Liver (tissue), 9 donors: ENCODE measurements around the gene RAD51B. TPM values are rescaled to one million over a fixed set of nuclear protein-coding genes. Genes with fewer than 3 reads are reported as not detected.

Source experiments
- DNase-seq: peaks from one replicate; pipeline ENCODE4 v3.0.0-alpha.2; 2017; ENCODE audit warnings: low spot score
- H3K27ac ChIP-seq, 2 donors: one replicate each; pipeline ENCODE4 v1.7.0; 2013; ENCODE audit warnings: inconsistent platforms in 2 of 2, low read length in 2 of 2, control low read depth in 1 of 2, low read depth in 1 of 2, mild to moderate bottlenecking in 1 of 2
- H3K27me3 ChIP-seq, 4 donors: one replicate each; pipeline versions ENCODE4 v1.6.1 to v1.7.0; 2013; ENCODE audit warnings: low read length in 3 of 4, inconsistent platforms in 1 of 4, mild to moderate bottlenecking in 1 of 4, moderate library complexity in 1 of 4; ENCODE audit not compliant: control insufficient read depth in 4 of 4, insufficient read depth in 4 of 4
- H3K36me3 ChIP-seq, 4 donors: one replicate each; pipeline versions ENCODE4 v1.6.1 to v1.7.0; 2013; ENCODE audit warnings: low read length in 3 of 4, mild to moderate bottlenecking in 3 of 4, low read depth in 1 of 4, moderate library complexity in 1 of 4; ENCODE audit not compliant: control insufficient read depth in 4 of 4, insufficient read depth in 3 of 4
- H3K4me1 ChIP-seq, 4 donors: one replicate each; pipeline versions ENCODE4 v1.6.1 to v1.7.0; 2013; ENCODE audit warnings: low read length in 3 of 4, mild to moderate bottlenecking in 3 of 4, moderate library complexity in 1 of 4; ENCODE audit not compliant: control insufficient read depth in 4 of 4, insufficient read depth in 4 of 4
- H3K4me3 ChIP-seq, 3 donors: one replicate each; pipeline versions ENCODE4 v1.6.1 to v1.7.0; 2013; ENCODE audit warnings: low read length in 3 of 3, control low read depth in 1 of 3, low read depth in 1 of 3, mild to moderate bottlenecking in 1 of 3
- H3K9ac ChIP-seq, 2 donors: one replicate each; pipeline ENCODE4 v1.7.0; 2013; ENCODE audit warnings: low read length in 2 of 2, mild to moderate bottlenecking in 2 of 2, moderate library complexity in 2 of 2, control low read depth in 1 of 2, low read depth in 1 of 2
- H3K9me3 ChIP-seq, 4 donors: one replicate each; pipeline versions ENCODE4 v1.6.1 to v1.7.0; 2013; ENCODE audit warnings: low read length in 3 of 4; ENCODE audit not compliant: control insufficient read depth in 4 of 4
- EGR1 ChIP-seq, 2 donors: IDR thresholded peaks; 2 replicates each; pipeline ENCODE4 v1.6.1; 2016 to 2018; ENCODE audit warnings: antibody characterized with exemption in 2 of 2, low read depth in 2 of 2
- FOXA1 ChIP-seq: IDR thresholded peaks from 2 replicates; pipeline ENCODE4 v1.6.1; 2016; ENCODE audit warnings: antibody characterized with exemption
- FOXA2 ChIP-seq: IDR thresholded peaks from 2 replicates; pipeline ENCODE4 v1.6.1; 2016; ENCODE audit warnings: antibody characterized with exemption
- GABPA ChIP-seq, 2 donors: IDR thresholded peaks in 1 of 2; conservative IDR thresholded peaks in 1 of 2; 2 replicates each; pipeline ENCODE4 v1.6.1; 2016; ENCODE audit warnings: antibody characterized with exemption in 2 of 2, mild to moderate bottlenecking in 1 of 2, moderate library complexity in 1 of 2
- HNF4A ChIP-seq, 2 donors: conservative IDR thresholded peaks; 2 replicates each; pipeline ENCODE4 v1.6.1; 2016; ENCODE audit warnings: antibody characterized with exemption in 2 of 2, mild to moderate bottlenecking in 2 of 2
- HNF4G ChIP-seq: IDR thresholded peaks from 2 replicates; pipeline ENCODE4 v1.6.1; 2016; ENCODE audit warnings: antibody characterized with exemption
- JUND ChIP-seq, 2 donors: IDR thresholded peaks; 2 replicates each; pipeline ENCODE4 v1.6.1; 2016; ENCODE audit warnings: antibody characterized with exemption in 2 of 2
- MAX ChIP-seq: IDR thresholded peaks from 2 replicates; pipeline ENCODE4 v1.6.1; 2016; ENCODE audit warnings: antibody characterized with exemption
- NR2F2 ChIP-seq: IDR thresholded peaks from 2 replicates; pipeline ENCODE4 v1.6.1; 2016; ENCODE audit warnings: antibody characterized with exemption
- RAD21 ChIP-seq, 2 donors: IDR thresholded peaks; 2 replicates each; pipeline ENCODE4 v1.6.1; 2016; ENCODE audit warnings: antibody characterized with exemption in 2 of 2, mild to moderate bottlenecking in 2 of 2
- RXRA ChIP-seq, 2 donors: IDR thresholded peaks; 2 replicates each; pipeline ENCODE4 v1.6.1; 2017 to 2018; ENCODE audit warnings: antibody characterized with exemption in 2 of 2, mild to moderate bottlenecking in 1 of 2
- SP1 ChIP-seq: IDR thresholded peaks from 2 replicates; pipeline ENCODE4 v1.6.1; 2018; ENCODE audit warnings: antibody characterized with exemption, mild to moderate bottlenecking
- TAF1 ChIP-seq: conservative IDR thresholded peaks from 2 replicates; pipeline ENCODE4 v1.6.1; 2016; ENCODE audit warnings: antibody characterized with exemption, mild to moderate bottlenecking
- YY1 ChIP-seq: IDR thresholded peaks from 2 replicates; pipeline ENCODE4 v1.6.1; 2016; ENCODE audit warnings: antibody characterized with exemption, mild to moderate bottlenecking
- WGBS: extraction: QIAGEN DNeasy Blood & Tissue Kit; methylation state at CpG from one replicate; pipeline ENCODE4 v1.1.7; 2013; 5-methylcytosine and 5-hydroxymethylcytosine counted together
- polyA plus RNA-seq, 2 donors: library from polyadenylated mRNA; stranded (reverse) in 1 of 2; unstranded in 1 of 2; fragments of 200-250 nt in 1 of 2; fragments of >200 nt in 1 of 2; fragmentation: Nextera tagmentation in 1 of 2; extraction: Ambion mirVana in 1 of 2; gene quantifications; one replicate each; pipeline versions ENCODE4 v1.2.1 to v1.2.3, GENCODE V29; 2013 to 2015
- total RNA-seq, 2 donors: library from RNA; depleted of rRNA; stranded (reverse); fragments of >200 nt; gene quantifications; one replicate each; pipeline ENCODE4 v1.2.3, GENCODE V29; 2014
- TF ChIP-seq, protein P1 (sequence below): IDR thresholded peaks from 2 replicates; pipeline ENCODE4 v1.6.1; 2016; ENCODE audit warnings: antibody characterized with exemption, mild to moderate bottlenecking
- TF ChIP-seq, protein P2 (sequence below): IDR thresholded peaks from 2 replicates; pipeline ENCODE4 v1.6.1; 2016; ENCODE audit warnings: antibody characterized with exemption
- TF ChIP-seq, protein P3 (sequence below): fragments of 150-350 bp; IDR thresholded peaks from 2 replicates; pipeline ENCODE4 v1.5.1; 2017; ENCODE audit warnings: improper control_type of control experiment, low read depth, low read length; ENCODE audit not compliant: missing input control
- donor health status: healthy.
- donor health status: healthy.
- donor health status: healthy.
- donor health status: healthy.
- donor health status: healthy.

The RAD51B gene
- total and polyA plus RNA-seq, 4 donors: 0.81 to 12.9 (median 2.4) TPM

DNA sequence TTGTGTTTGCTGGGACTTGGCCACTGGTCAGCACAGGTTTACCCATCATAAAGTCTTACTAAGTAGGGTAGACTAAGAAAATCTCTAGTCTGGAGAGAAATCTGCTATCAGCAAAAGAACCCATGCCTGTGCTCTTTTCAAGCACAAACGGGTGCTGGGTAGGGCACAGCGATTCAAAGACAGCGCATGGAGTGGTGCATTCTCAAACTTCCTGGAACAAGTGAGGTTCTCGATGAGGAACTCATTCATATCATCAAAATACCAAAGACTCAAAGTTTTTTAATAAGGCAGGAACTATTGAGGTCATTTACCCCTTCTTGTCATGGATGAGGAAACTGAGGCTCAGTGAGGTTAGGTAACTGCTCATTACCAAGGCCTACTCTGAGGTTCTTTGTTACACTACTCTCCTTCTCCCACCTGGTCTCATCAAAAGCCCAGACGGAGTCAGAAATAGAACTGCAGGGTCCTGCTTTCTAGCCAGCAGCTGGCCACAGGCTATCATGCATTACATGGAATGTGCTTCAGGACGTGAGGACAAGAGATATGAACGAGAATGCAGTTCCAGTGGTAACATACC, 583.0 kb downstream of the RAD51B start:
- no peak overlapping the region for H3K4me3 ChIP-seq
- H3K9me3 ChIP-seq: no peaks in the 10 kb centered on the region
- H3K27me3 ChIP-seq: no peaks in the 10 kb centered on the region
- DNase-seq: no peak
- H3K9ac ChIP-seq: no peak overlapping the region
- WGBS: 89% methylated on average over 7 of the region's 7 CpGs
- no peaks in the 10 kb centered on the region for H3K36me3 ChIP-seq
- H3K4me1 ChIP-seq: peaks cover 0 to 2% (median 0%) of the 10 kb centered on the region in 4 donors
- H3K27ac ChIP-seq: no peak overlapping the region
- TF ChIP-seq SP1: no peak
- no peak for TF ChIP-seq FOXA2
- no peak for TF ChIP-seq RAD21 (IDR thresholded peaks at IDR 0.05)
- TF ChIP-seq, protein P1, sequence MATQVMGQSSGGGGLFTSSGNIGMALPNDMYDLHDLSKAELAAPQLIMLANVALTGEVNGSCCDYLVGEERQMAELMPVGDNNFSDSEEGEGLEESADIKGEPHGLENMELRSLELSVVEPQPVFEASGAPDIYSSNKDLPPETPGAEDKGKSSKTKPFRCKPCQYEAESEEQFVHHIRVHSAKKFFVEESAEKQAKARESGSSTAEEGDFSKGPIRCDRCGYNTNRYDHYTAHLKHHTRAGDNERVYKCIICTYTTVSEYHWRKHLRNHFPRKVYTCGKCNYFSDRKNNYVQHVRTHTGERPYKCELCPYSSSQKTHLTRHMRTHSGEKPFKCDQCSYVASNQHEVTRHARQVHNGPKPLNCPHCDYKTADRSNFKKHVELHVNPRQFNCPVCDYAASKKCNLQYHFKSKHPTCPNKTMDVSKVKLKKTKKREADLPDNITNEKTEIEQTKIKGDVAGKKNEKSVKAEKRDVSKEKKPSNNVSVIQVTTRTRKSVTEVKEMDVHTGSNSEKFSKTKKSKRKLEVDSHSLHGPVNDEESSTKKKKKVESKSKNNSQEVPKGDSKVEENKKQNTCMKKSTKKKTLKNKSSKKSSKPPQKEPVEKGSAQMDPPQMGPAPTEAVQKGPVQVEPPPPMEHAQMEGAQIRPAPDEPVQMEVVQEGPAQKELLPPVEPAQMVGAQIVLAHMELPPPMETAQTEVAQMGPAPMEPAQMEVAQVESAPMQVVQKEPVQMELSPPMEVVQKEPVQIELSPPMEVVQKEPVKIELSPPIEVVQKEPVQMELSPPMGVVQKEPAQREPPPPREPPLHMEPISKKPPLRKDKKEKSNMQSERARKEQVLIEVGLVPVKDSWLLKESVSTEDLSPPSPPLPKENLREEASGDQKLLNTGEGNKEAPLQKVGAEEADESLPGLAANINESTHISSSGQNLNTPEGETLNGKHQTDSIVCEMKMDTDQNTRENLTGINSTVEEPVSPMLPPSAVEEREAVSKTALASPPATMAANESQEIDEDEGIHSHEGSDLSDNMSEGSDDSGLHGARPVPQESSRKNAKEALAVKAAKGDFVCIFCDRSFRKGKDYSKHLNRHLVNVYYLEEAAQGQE: no peak
- no peak for TF ChIP-seq HNF4A (conservative IDR thresholded peaks at IDR 0.05)
- TF ChIP-seq YY1: no peak
- TF ChIP-seq NR2F2: no peak
- no peak for TF ChIP-seq RXRA (IDR thresholded peaks at IDR 0.05)
- TF ChIP-seq, protein P2, sequence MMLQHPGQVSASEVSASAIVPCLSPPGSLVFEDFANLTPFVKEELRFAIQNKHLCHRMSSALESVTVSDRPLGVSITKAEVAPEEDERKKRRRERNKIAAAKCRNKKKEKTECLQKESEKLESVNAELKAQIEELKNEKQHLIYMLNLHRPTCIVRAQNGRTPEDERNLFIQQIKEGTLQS: no peak
- TF ChIP-seq HNF4G: no peak
- no peak for TF ChIP-seq JUND (IDR thresholded peaks at IDR 0.05)
- no peak for TF ChIP-seq MAX
- no peak for TF ChIP-seq FOXA1
- TF ChIP-seq TAF1: no peak
- no peak for TF ChIP-seq GABPA (IDR thresholded peaks at IDR 0.05 in 1 of 2, conservative IDR thresholded peaks at IDR 0.05 in 1 of 2)
- TF ChIP-seq, protein P3, sequence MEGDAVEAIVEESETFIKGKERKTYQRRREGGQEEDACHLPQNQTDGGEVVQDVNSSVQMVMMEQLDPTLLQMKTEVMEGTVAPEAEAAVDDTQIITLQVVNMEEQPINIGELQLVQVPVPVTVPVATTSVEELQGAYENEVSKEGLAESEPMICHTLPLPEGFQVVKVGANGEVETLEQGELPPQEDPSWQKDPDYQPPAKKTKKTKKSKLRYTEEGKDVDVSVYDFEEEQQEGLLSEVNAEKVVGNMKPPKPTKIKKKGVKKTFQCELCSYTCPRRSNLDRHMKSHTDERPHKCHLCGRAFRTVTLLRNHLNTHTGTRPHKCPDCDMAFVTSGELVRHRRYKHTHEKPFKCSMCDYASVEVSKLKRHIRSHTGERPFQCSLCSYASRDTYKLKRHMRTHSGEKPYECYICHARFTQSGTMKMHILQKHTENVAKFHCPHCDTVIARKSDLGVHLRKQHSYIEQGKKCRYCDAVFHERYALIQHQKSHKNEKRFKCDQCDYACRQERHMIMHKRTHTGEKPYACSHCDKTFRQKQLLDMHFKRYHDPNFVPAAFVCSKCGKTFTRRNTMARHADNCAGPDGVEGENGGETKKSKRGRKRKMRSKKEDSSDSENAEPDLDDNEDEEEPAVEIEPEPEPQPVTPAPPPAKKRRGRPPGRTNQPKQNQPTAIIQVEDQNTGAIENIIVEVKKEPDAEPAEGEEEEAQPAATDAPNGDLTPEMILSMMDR: no peak

GRCh38 chr14:68403191-68404145, 583.9 kb downstream of the RAD51B start:
- H3K36me3 ChIP-seq: no peaks in the 10 kb centered on the region
- no peak overlapping the region for H3K27ac ChIP-seq
- no peak overlapping the region for H3K4me3 ChIP-seq
- no peaks in the 10 kb centered on the region for H3K9me3 ChIP-seq
- no peaks in the 10 kb centered on the region for H3K27me3 ChIP-seq
- no peaks in the 10 kb centered on the region for H3K4me1 ChIP-seq
- DNase-seq: no peak
- WGBS: 86% methylated on average over 4 of the region's 4 CpGs
- no peak overlapping the region for H3K9ac ChIP-seq
- TF ChIP-seq GABPA (IDR thresholded peaks at IDR 0.05 in 1 of 2, conservative IDR thresholded peaks at IDR 0.05 in 1 of 2) (no peak), EGR1 (IDR thresholded peaks at IDR 0.05; ENCODE audit: low read depth in 2 of 2) (no peak), RAD21 (IDR thresholded peaks at IDR 0.05) (peak; percentile 22 to 30), RXRA (IDR thresholded peaks at IDR 0.05) (peak in 1 of 2 donors; percentile 4), TAF1 (no peak), NR2F2 (peak; percentile 92), HNF4A (conservative IDR thresholded peaks at IDR 0.05) (no peak), SP1 (no peak), YY1 (no peak)
- TF ChIP-seq, protein P3: no peak
- TF ChIP-seq, protein P1: no peak
